ENCODE results near the gene KIF16B. TPM values are rescaled to one million over a fixed set of nuclear protein-coding genes. Genes with fewer than 3 reads are reported as not detected.

Gene KIF16B
- total and polyA plus RNA-seq, 4 donors = 5.1 to 19.7 (median 8.4) TPM

DNA sequence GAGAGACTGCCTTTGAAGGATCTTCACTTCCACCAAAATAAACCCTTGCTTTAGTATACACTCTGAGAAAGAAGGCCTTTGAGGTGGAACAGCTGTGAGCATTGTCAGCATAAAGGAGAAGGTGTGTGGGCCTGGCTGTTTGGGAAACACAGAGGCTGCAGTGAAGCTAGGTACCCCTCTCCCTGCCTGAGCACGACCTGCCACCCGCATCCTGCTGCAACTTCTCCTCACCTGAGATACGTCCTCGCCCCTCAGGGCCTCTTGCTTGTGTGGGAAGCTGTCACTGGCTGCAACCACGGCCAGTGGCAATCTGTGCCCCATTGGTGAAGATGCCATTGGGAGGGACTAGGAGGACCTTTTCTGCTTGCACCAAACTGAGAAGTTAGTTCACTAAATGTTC lies 307.9 kb downstream of the KIF16B start:
- Histone ChIP-seq H3K9me3 (ENCODE audit: control insufficient read depth in 4 of 4, low read length in 3 of 4) (peaks cover 3 to 9% (median 7%) of the 10 kb centered on the region in 4 donors), H3K9ac (ENCODE audit: low read depth in 1 of 2, low read length in 2 of 2) (no peak overlapping the region), H3K36me3 (ENCODE audit: control insufficient read depth in 4 of 4, insufficient read depth in 3 of 4, low read depth in 1 of 4, low read length in 3 of 4) (peaks cover 0 to 3% (median 0%) of the 10 kb centered on the region in 4 donors), H3K27me3 (ENCODE audit: control insufficient read depth in 4 of 4, insufficient read depth in 4 of 4, low read length in 3 of 4) (no peaks in the 10 kb centered on the region), H3K4me1 (ENCODE audit: control insufficient read depth in 4 of 4, insufficient read depth in 4 of 4, low read length in 3 of 4) (no peaks in the 10 kb centered on the region), H3K4me3 (ENCODE audit: low read depth in 1 of 3, low read length in 3 of 3) (no peak overlapping the region), H3K27ac (ENCODE audit: low read depth in 1 of 2, low read length in 2 of 2) (no peak overlapping the region)
- DNase-seq (ENCODE audit: low spot score) = no peak
- 92% methylated on average over 5 of the region's 5 CpGs for WGBS
- TF ChIP-seq HNF4A (conservative IDR thresholded peaks at IDR 0.05) = no peak
- TF ChIP-seq, protein P1, sequence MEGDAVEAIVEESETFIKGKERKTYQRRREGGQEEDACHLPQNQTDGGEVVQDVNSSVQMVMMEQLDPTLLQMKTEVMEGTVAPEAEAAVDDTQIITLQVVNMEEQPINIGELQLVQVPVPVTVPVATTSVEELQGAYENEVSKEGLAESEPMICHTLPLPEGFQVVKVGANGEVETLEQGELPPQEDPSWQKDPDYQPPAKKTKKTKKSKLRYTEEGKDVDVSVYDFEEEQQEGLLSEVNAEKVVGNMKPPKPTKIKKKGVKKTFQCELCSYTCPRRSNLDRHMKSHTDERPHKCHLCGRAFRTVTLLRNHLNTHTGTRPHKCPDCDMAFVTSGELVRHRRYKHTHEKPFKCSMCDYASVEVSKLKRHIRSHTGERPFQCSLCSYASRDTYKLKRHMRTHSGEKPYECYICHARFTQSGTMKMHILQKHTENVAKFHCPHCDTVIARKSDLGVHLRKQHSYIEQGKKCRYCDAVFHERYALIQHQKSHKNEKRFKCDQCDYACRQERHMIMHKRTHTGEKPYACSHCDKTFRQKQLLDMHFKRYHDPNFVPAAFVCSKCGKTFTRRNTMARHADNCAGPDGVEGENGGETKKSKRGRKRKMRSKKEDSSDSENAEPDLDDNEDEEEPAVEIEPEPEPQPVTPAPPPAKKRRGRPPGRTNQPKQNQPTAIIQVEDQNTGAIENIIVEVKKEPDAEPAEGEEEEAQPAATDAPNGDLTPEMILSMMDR (IDR thresholded peaks at IDR 0.05; ENCODE audit: low read depth, low read length, missing input control) = no peak
- TF ChIP-seq ZBTB33 (IDR thresholded peaks at IDR 0.05) = no peak
- no peak for TF ChIP-seq RXRA (IDR thresholded peaks at IDR 0.05)
- TF ChIP-seq NR2F2 (IDR thresholded peaks at IDR 0.05) = no peak
- TF ChIP-seq REST (IDR thresholded peaks at IDR 0.05) = no peak
- no peak for TF ChIP-seq HNF4G (IDR thresholded peaks at IDR 0.05)

DNA sequence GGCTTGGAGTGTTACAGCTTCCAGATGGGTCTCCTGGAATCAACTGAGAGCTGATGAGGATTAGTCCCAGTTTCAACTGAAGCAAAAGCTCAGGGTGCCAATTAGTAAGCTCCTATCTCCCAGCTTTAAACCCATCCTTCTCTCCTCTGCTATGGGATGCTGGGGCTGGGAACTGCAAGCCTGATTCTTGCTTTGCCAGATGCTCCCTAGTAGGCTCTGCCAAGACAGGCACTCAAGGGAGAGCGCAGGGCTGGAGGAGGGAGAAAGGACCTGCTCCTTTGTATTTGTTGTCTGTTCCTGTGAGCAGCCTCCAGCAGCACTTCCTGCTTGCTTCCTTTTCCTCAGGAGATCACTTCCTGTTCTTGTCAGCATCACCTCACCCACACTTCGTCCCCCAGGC lies 309.7 kb downstream of the KIF16B start:
- WGBS = 60% methylated on average over 2 of the region's 2 CpGs
- H3K4me1 ChIP-seq (ENCODE audit: control insufficient read depth in 4 of 4, insufficient read depth in 4 of 4, low read length in 3 of 4) = no peaks in the 10 kb centered on the region
- H3K4me3 ChIP-seq (ENCODE audit: low read depth in 1 of 3, low read length in 3 of 3) = no peak overlapping the region
- TF ChIP-seq HNF4G (IDR thresholded peaks at IDR 0.05) = no peak
- no peak for TF ChIP-seq HNF4A (conservative IDR thresholded peaks at IDR 0.05)
- no peak for TF ChIP-seq GABPA (IDR thresholded peaks at IDR 0.05 in 1 of 2, conservative IDR thresholded peaks at IDR 0.05 in 1 of 2)
- TF ChIP-seq ZBTB33 (IDR thresholded peaks at IDR 0.05) = no peak
- TF ChIP-seq RAD21 (IDR thresholded peaks at IDR 0.05) = no peak
- no peak for TF ChIP-seq TAF1 (conservative IDR thresholded peaks at IDR 0.05)
- no peak for TF ChIP-seq FOXA2 (IDR thresholded peaks at IDR 0.05)
- no peak for TF ChIP-seq FOXA1 (IDR thresholded peaks at IDR 0.05)
- no peak for TF ChIP-seq JUND (IDR thresholded peaks at IDR 0.05)
- no peak for TF ChIP-seq ATF3 (IDR thresholded peaks at IDR 0.05)
- TF ChIP-seq RXRA (IDR thresholded peaks at IDR 0.05) = no peak
- no peak for TF ChIP-seq REST (IDR thresholded peaks at IDR 0.05)
- TF ChIP-seq YY1 (IDR thresholded peaks at IDR 0.05) = no peak
- TF ChIP-seq EGR1 (IDR thresholded peaks at IDR 0.05; ENCODE audit: low read depth in 2 of 2) = no peak
- no peak for TF ChIP-seq NR2F2 (IDR thresholded peaks at IDR 0.05)

More for the DNA sequence above, 309.7 kb downstream of the KIF16B start:
- Histone ChIP-seq H3K36me3 (ENCODE audit: control insufficient read depth in 4 of 4, insufficient read depth in 3 of 4, low read depth in 1 of 4, low read length in 3 of 4) (peaks cover 0 to 2% (median 0%) of the 10 kb centered on the region in 4 donors), H3K27ac (ENCODE audit: low read depth in 1 of 2, low read length in 2 of 2) (no peak overlapping the region), H3K9ac (ENCODE audit: low read depth in 1 of 2, low read length in 2 of 2) (no peak overlapping the region), H3K27me3 (ENCODE audit: control insufficient read depth in 4 of 4, insufficient read depth in 4 of 4, low read length in 3 of 4) (no peaks in the 10 kb centered on the region), H3K9me3 (ENCODE audit: control insufficient read depth in 4 of 4, low read length in 3 of 4) (peaks cover 3 to 9% (median 7%) of the 10 kb centered on the region in 4 donors)
- no peak for DNase-seq (ENCODE audit: low spot score)

Data from liver (tissue), 9 donors.